Liver (tissue), 9 donors: ENCODE data around the gene TMEM38B. TPM values are rescaled to one million over a fixed set of nuclear protein-coding genes. Genes with fewer than 3 reads are reported as not detected.

Experiments
- DNase-seq: peaks from one replicate; pipeline ENCODE4 v3.0.0-alpha.2; 2017; ENCODE audit warnings: low spot score
- H3K27ac ChIP-seq, 2 donors: one replicate each; pipeline ENCODE4 v1.7.0; 2013; ENCODE audit warnings: inconsistent platforms in 2 of 2, low read length in 2 of 2, control low read depth in 1 of 2, low read depth in 1 of 2, mild to moderate bottlenecking in 1 of 2
- H3K27me3 ChIP-seq, 4 donors: one replicate each; pipeline versions ENCODE4 v1.6.1 to v1.7.0; 2013; ENCODE audit warnings: low read length in 3 of 4, inconsistent platforms in 1 of 4, mild to moderate bottlenecking in 1 of 4, moderate library complexity in 1 of 4; ENCODE audit not compliant: control insufficient read depth in 4 of 4, insufficient read depth in 4 of 4
- H3K36me3 ChIP-seq, 4 donors: one replicate each; pipeline versions ENCODE4 v1.6.1 to v1.7.0; 2013; ENCODE audit warnings: low read length in 3 of 4, mild to moderate bottlenecking in 3 of 4, low read depth in 1 of 4, moderate library complexity in 1 of 4; ENCODE audit not compliant: control insufficient read depth in 4 of 4, insufficient read depth in 3 of 4
- H3K4me1 ChIP-seq, 4 donors: one replicate each; pipeline versions ENCODE4 v1.6.1 to v1.7.0; 2013; ENCODE audit warnings: low read length in 3 of 4, mild to moderate bottlenecking in 3 of 4, moderate library complexity in 1 of 4; ENCODE audit not compliant: control insufficient read depth in 4 of 4, insufficient read depth in 4 of 4
- H3K4me3 ChIP-seq, 3 donors: one replicate each; pipeline versions ENCODE4 v1.6.1 to v1.7.0; 2013; ENCODE audit warnings: low read length in 3 of 3, control low read depth in 1 of 3, low read depth in 1 of 3, mild to moderate bottlenecking in 1 of 3
- H3K9ac ChIP-seq, 2 donors: one replicate each; pipeline ENCODE4 v1.7.0; 2013; ENCODE audit warnings: low read length in 2 of 2, mild to moderate bottlenecking in 2 of 2, moderate library complexity in 2 of 2, control low read depth in 1 of 2, low read depth in 1 of 2
- H3K9me3 ChIP-seq, 4 donors: one replicate each; pipeline versions ENCODE4 v1.6.1 to v1.7.0; 2013; ENCODE audit warnings: low read length in 3 of 4; ENCODE audit not compliant: control insufficient read depth in 4 of 4
- EGR1 ChIP-seq, 2 donors: IDR thresholded peaks; 2 replicates each; pipeline ENCODE4 v1.6.1; 2016 to 2018; ENCODE audit warnings: antibody characterized with exemption in 2 of 2, low read depth in 2 of 2
- FOXA1 ChIP-seq: IDR thresholded peaks from 2 replicates; pipeline ENCODE4 v1.6.1; 2016; ENCODE audit warnings: antibody characterized with exemption
- FOXA2 ChIP-seq: IDR thresholded peaks from 2 replicates; pipeline ENCODE4 v1.6.1; 2016; ENCODE audit warnings: antibody characterized with exemption
- GABPA ChIP-seq, 2 donors: IDR thresholded peaks in 1 of 2; conservative IDR thresholded peaks in 1 of 2; 2 replicates each; pipeline ENCODE4 v1.6.1; 2016; ENCODE audit warnings: antibody characterized with exemption in 2 of 2, mild to moderate bottlenecking in 1 of 2, moderate library complexity in 1 of 2
- HNF4A ChIP-seq, 2 donors: conservative IDR thresholded peaks; 2 replicates each; pipeline ENCODE4 v1.6.1; 2016; ENCODE audit warnings: antibody characterized with exemption in 2 of 2, mild to moderate bottlenecking in 2 of 2
- HNF4G ChIP-seq: IDR thresholded peaks from 2 replicates; pipeline ENCODE4 v1.6.1; 2016; ENCODE audit warnings: antibody characterized with exemption
- JUND ChIP-seq, 2 donors: IDR thresholded peaks; 2 replicates each; pipeline ENCODE4 v1.6.1; 2016; ENCODE audit warnings: antibody characterized with exemption in 2 of 2
- NR2F2 ChIP-seq: IDR thresholded peaks from 2 replicates; pipeline ENCODE4 v1.6.1; 2016; ENCODE audit warnings: antibody characterized with exemption
- RAD21 ChIP-seq, 2 donors: IDR thresholded peaks; 2 replicates each; pipeline ENCODE4 v1.6.1; 2016; ENCODE audit warnings: antibody characterized with exemption in 2 of 2, mild to moderate bottlenecking in 2 of 2
- RXRA ChIP-seq, 2 donors: IDR thresholded peaks; 2 replicates each; pipeline ENCODE4 v1.6.1; 2017 to 2018; ENCODE audit warnings: antibody characterized with exemption in 2 of 2, mild to moderate bottlenecking in 1 of 2
- SP1 ChIP-seq: IDR thresholded peaks from 2 replicates; pipeline ENCODE4 v1.6.1; 2018; ENCODE audit warnings: antibody characterized with exemption, mild to moderate bottlenecking
- TAF1 ChIP-seq: conservative IDR thresholded peaks from 2 replicates; pipeline ENCODE4 v1.6.1; 2016; ENCODE audit warnings: antibody characterized with exemption, mild to moderate bottlenecking
- YY1 ChIP-seq: IDR thresholded peaks from 2 replicates; pipeline ENCODE4 v1.6.1; 2016; ENCODE audit warnings: antibody characterized with exemption, mild to moderate bottlenecking
- WGBS: extraction: QIAGEN DNeasy Blood & Tissue Kit; methylation state at CpG from one replicate; pipeline ENCODE4 v1.1.7; 2013; 5-methylcytosine and 5-hydroxymethylcytosine counted together
- polyA plus RNA-seq, 2 donors: library from polyadenylated mRNA; stranded (reverse) in 1 of 2; unstranded in 1 of 2; fragments of 200-250 nt in 1 of 2; fragments of >200 nt in 1 of 2; fragmentation: Nextera tagmentation in 1 of 2; extraction: Ambion mirVana in 1 of 2; gene quantifications; one replicate each; pipeline versions ENCODE4 v1.2.1 to v1.2.3, GENCODE V29; 2013 to 2015
- total RNA-seq, 2 donors: library from RNA; depleted of rRNA; stranded (reverse); fragments of >200 nt; gene quantifications; one replicate each; pipeline ENCODE4 v1.2.3, GENCODE V29; 2014
- TF ChIP-seq, protein P1 (sequence below): fragments of 150-350 bp; IDR thresholded peaks from 2 replicates; pipeline ENCODE4 v1.5.1; 2017; ENCODE audit warnings: improper control_type of control experiment, low read depth, low read length; ENCODE audit not compliant: missing input control
- TF ChIP-seq, protein P2 (sequence below): IDR thresholded peaks from 2 replicates; pipeline ENCODE4 v1.6.1; 2016; ENCODE audit warnings: antibody characterized with exemption
- TF ChIP-seq, protein P3 (sequence below): IDR thresholded peaks from 2 replicates; pipeline ENCODE4 v1.6.1; 2016; ENCODE audit warnings: antibody characterized with exemption, mild to moderate bottlenecking
- TF ChIP-seq, protein P4 (sequence below): IDR thresholded peaks from 2 replicates; pipeline ENCODE4 v1.6.1; 2016; ENCODE audit warnings: antibody characterized with exemption
- TF ChIP-seq, protein P5 (sequence below): IDR thresholded peaks from 2 replicates; pipeline ENCODE4 v1.6.1; 2016; ENCODE audit warnings: antibody characterized with exemption
- donor health status: healthy.
- donor health status: healthy.
- donor health status: healthy.
- donor health status: healthy.
- donor health status: healthy.

TMEM38B gene
- total and polyA plus RNA-seq, 4 donors = 7.4 to 21.6 (median 9.2) TPM

DNA sequence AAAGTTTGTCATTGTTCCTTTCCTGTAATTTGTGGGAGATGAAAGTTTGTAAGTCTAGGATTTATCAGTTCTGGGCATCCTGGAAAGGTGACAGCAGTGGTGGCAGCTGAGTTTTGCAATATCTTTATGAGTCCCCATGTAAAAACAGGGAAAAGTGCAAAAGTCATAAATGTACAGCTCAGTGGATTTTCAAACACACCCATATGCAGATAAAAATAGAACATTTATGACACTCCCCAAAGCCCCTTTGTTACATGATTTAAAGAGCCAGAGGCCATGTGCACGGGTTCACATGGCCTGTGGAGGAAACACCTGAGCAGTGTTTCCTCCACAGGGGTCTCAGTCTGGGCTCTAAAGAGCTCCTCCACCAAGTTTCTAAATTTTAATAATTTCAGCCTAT, 6.3 kb downstream of the TMEM38B start:
- TF ChIP-seq RXRA (IDR thresholded peaks at IDR 0.05) (no peak), HNF4G (no peak), SP1 (no peak), YY1 (no peak), HNF4A (conservative IDR thresholded peaks at IDR 0.05) (no peak), FOXA1 (no peak), RAD21 (IDR thresholded peaks at IDR 0.05) (no peak), FOXA2 (no peak), NR2F2 (no peak), GABPA (IDR thresholded peaks at IDR 0.05 in 1 of 2, conservative IDR thresholded peaks at IDR 0.05 in 1 of 2) (no peak), JUND (IDR thresholded peaks at IDR 0.05) (no peak)
- TF ChIP-seq, protein P1, sequence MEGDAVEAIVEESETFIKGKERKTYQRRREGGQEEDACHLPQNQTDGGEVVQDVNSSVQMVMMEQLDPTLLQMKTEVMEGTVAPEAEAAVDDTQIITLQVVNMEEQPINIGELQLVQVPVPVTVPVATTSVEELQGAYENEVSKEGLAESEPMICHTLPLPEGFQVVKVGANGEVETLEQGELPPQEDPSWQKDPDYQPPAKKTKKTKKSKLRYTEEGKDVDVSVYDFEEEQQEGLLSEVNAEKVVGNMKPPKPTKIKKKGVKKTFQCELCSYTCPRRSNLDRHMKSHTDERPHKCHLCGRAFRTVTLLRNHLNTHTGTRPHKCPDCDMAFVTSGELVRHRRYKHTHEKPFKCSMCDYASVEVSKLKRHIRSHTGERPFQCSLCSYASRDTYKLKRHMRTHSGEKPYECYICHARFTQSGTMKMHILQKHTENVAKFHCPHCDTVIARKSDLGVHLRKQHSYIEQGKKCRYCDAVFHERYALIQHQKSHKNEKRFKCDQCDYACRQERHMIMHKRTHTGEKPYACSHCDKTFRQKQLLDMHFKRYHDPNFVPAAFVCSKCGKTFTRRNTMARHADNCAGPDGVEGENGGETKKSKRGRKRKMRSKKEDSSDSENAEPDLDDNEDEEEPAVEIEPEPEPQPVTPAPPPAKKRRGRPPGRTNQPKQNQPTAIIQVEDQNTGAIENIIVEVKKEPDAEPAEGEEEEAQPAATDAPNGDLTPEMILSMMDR = no peak
- TF ChIP-seq, protein P2, sequence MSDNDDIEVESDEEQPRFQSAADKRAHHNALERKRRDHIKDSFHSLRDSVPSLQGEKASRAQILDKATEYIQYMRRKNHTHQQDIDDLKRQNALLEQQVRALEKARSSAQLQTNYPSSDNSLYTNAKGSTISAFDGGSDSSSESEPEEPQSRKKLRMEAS = no peak
- TF ChIP-seq, protein P3, sequence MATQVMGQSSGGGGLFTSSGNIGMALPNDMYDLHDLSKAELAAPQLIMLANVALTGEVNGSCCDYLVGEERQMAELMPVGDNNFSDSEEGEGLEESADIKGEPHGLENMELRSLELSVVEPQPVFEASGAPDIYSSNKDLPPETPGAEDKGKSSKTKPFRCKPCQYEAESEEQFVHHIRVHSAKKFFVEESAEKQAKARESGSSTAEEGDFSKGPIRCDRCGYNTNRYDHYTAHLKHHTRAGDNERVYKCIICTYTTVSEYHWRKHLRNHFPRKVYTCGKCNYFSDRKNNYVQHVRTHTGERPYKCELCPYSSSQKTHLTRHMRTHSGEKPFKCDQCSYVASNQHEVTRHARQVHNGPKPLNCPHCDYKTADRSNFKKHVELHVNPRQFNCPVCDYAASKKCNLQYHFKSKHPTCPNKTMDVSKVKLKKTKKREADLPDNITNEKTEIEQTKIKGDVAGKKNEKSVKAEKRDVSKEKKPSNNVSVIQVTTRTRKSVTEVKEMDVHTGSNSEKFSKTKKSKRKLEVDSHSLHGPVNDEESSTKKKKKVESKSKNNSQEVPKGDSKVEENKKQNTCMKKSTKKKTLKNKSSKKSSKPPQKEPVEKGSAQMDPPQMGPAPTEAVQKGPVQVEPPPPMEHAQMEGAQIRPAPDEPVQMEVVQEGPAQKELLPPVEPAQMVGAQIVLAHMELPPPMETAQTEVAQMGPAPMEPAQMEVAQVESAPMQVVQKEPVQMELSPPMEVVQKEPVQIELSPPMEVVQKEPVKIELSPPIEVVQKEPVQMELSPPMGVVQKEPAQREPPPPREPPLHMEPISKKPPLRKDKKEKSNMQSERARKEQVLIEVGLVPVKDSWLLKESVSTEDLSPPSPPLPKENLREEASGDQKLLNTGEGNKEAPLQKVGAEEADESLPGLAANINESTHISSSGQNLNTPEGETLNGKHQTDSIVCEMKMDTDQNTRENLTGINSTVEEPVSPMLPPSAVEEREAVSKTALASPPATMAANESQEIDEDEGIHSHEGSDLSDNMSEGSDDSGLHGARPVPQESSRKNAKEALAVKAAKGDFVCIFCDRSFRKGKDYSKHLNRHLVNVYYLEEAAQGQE = no peak
- TF ChIP-seq, protein P4, sequence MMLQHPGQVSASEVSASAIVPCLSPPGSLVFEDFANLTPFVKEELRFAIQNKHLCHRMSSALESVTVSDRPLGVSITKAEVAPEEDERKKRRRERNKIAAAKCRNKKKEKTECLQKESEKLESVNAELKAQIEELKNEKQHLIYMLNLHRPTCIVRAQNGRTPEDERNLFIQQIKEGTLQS = no peak

DNA sequence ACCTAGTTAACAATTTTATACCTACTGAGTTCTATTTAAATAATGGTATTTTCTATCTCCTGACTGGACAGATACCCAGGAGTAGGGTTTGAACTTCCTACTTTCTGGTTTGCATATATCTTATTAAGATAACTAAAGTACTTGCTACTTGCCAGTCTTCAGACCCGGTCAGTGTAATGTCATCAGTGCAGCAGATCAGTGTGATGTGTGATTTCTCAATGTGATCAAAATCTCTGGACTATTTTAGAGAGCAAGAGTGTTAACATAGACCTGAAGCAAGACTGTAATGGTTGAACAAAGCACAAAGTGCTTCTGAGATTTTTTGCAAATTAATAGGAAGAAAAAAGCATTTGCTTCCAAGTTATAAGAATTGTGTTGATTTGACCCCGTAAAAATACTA, 6.8 kb downstream of the TMEM38B start:
- WGBS = 74% methylated on average over 2 of the region's 2 CpGs
- Histone ChIP-seq H3K36me3 (no peaks in the 10 kb centered on the region), H3K4me1 (peaks cover 0 to 3% (median 0%) of the 10 kb centered on the region in 4 donors), H3K4me3 (no peak overlapping the region), H3K9ac (no peak overlapping the region), H3K9me3 (no peaks in the 10 kb centered on the region), H3K27ac (no peak overlapping the region), H3K27me3 (no peaks in the 10 kb centered on the region)
- no peak for DNase-seq
- TF ChIP-seq HNF4G (no peak), JUND (IDR thresholded peaks at IDR 0.05) (no peak), GABPA (IDR thresholded peaks at IDR 0.05 in 1 of 2, conservative IDR thresholded peaks at IDR 0.05 in 1 of 2) (no peak), FOXA1 (no peak), FOXA2 (no peak), TAF1 (no peak), SP1 (no peak), HNF4A (conservative IDR thresholded peaks at IDR 0.05) (no peak), NR2F2 (no peak), RXRA (IDR thresholded peaks at IDR 0.05) (no peak), YY1 (no peak), EGR1 (IDR thresholded peaks at IDR 0.05; ENCODE audit: low read depth in 2 of 2) (no peak)
- TF ChIP-seq, protein P4 = no peak
- TF ChIP-seq, protein P2 = no peak
- TF ChIP-seq, protein P3 = no peak
- TF ChIP-seq, protein P5, sequence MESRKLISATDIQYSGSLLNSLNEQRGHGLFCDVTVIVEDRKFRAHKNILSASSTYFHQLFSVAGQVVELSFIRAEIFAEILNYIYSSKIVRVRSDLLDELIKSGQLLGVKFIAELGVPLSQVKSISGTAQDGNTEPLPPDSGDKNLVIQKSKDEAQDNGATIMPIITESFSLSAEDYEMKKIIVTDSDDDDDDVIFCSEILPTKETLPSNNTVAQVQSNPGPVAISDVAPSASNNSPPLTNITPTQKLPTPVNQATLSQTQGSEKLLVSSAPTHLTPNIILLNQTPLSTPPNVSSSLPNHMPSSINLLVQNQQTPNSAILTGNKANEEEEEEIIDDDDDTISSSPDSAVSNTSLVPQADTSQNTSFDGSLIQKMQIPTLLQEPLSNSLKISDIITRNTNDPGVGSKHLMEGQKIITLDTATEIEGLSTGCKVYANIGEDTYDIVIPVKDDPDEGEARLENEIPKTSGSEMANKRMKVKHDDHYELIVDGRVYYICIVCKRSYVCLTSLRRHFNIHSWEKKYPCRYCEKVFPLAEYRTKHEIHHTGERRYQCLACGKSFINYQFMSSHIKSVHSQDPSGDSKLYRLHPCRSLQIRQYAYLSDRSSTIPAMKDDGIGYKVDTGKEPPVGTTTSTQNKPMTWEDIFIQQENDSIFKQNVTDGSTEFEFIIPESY = no peak

More for the DNA sequence above, 6.3 kb downstream of the TMEM38B start:
- WGBS = 75% methylated on average over 1 of the region's 1 CpG
- Histone ChIP-seq H3K27ac (no peak overlapping the region), H3K9me3 (no peaks in the 10 kb centered on the region), H3K4me1 (peaks cover under 1 to 3% (median 3%) of the 10 kb centered on the region in 4 donors), H3K27me3 (no peaks in the 10 kb centered on the region), H3K4me3 (no peak overlapping the region), H3K9ac (no peak overlapping the region), H3K36me3 (no peaks in the 10 kb centered on the region)
- no peak for DNase-seq
